Activated CD8-positive, alpha-beta memory T cell treated with anti-CD3 and anti-CD28 coated beads, Interleukin-2, amount 10 ng/mL, durations not matched to agents 7 days and 5 days (primary cell): ENCODE measurements around the gene SHROOM3. TPM values are rescaled to one million over a fixed set of nuclear protein-coding genes. Genes with fewer than 3 reads are reported as not detected.

Experiments
- ATAC-seq: fragments of 150-1000 bp; cut with Tn5 transposase; one replicate; pipeline ENCODE4 v1.10.0; 2021; ENCODE audit warnings: moderate library complexity
- CTCF ChIA-PET: fragments of 350-600 bp; sonication (Branson Sonifier 250); formaldehyde crosslinking; loops from one replicate; lab custom pipeline; 2021; ENCODE audit warnings: antibody characterized with exemption; lab: Charles Lee
- DNase-seq: peaks from one replicate; pipeline ENCODE4 v3.0.0-alpha.2; 2020
- H3K27ac Mint-ChIP-seq: one replicate; pipeline ENCODE4 v1.8.0; 2021; ENCODE audit warnings: mild to moderate bottlenecking, mixed read lengths
- H3K27me3 Mint-ChIP-seq: one replicate; pipeline ENCODE4 v1.8.0; 2021; ENCODE audit warnings: mixed read lengths
- H3K36me3 Mint-ChIP-seq: one replicate; pipeline ENCODE4 v1.8.0; 2021; ENCODE audit warnings: mild to moderate bottlenecking, mixed read lengths
- H3K4me1 Mint-ChIP-seq: one replicate; pipeline ENCODE4 v1.8.0; 2021; ENCODE audit warnings: mixed read lengths
- H3K4me3 Mint-ChIP-seq: one replicate; pipeline ENCODE4 v1.8.0; 2021; ENCODE audit warnings: mild to moderate bottlenecking, moderate library complexity, mixed read lengths
- H3K9me3 Mint-ChIP-seq: one replicate; pipeline ENCODE4 v1.8.0; 2022; ENCODE audit warnings: low read depth, mixed read lengths
- total RNA-seq, 2 experiments: library from RNA; stranded (reverse); gene quantifications; one replicate each; pipeline ENCODE4 v1.2.3, GENCODE V29; 2021

Gene SHROOM3
- total RNA-seq, 2 experiments from 2014 or later: 0.09 TPM; not detected in 1

DNA sequence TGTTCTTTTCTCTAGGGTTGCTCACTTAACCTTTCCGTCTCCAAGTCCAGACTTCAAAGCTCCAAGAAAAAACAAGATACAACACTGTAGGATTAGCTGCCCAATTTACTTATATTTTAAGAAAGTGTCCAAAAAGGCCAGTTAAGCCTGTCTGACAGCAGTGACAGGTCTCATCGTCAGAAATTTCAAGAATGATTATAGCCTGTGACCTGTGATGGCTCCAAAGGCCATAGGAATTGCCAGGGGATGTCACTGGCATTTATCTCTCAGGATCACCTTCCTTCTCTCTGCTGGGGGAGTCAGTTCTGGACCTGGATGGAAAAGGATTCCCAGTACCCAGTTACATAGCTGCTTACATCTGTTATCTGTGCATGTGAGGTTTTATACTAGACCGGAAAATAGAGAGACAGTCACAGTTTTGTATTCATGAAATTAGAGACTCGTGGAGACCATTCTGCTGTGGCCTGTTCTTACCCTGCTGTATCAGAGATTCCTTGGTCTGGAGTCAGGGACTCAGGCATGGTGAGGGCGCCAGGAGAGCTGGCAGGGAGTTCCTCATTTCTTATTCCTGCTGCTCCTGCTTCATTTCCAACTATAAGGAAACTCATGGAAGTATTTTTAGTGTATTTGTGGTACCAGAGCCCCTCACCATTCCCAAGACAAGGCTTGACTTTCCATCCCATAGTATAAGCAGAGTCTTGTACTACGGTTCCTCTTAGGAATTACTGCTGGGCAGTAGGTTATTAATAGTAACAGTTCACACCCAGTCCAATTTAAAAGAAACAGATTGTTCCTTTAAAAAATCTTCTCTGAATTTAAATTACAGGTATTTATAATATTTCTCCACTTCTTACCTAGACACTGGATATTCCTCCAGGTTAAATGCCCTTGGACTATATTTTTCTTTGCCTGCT, 220.8 kb downstream of the SHROOM3 start:
- no peak overlapping the region for H3K4me3 Mint-ChIP-seq
- DNase-seq (no peak), ATAC-seq (no peak)
- H3K36me3 Mint-ChIP-seq: no peaks in the 10 kb centered on the region
- no peak overlapping the region for H3K27ac Mint-ChIP-seq
- no peaks in the 10 kb centered on the region for H3K9me3 Mint-ChIP-seq
- CTCF ChIA-PET: no interaction called here
- peaks cover 6% of the 10 kb centered on the region for H3K27me3 Mint-ChIP-seq
- H3K4me1 Mint-ChIP-seq: peaks cover 1% of the 10 kb centered on the region

GRCh38 chr4:76657443-76657842, 222.4 kb downstream of the SHROOM3 start:
- peaks cover 1% of the 10 kb centered on the region for H3K4me1 Mint-ChIP-seq
- H3K4me3 Mint-ChIP-seq: no peak overlapping the region
- DNase-seq: no peak
- ATAC-seq: no peak
- no peak overlapping the region for H3K27ac Mint-ChIP-seq
- H3K27me3 Mint-ChIP-seq: peaks cover 12% of the 10 kb centered on the region
- CTCF ChIA-PET: no interaction called here
- no peaks in the 10 kb centered on the region for H3K36me3 Mint-ChIP-seq
- H3K9me3 Mint-ChIP-seq: no peaks in the 10 kb centered on the region

DNA sequence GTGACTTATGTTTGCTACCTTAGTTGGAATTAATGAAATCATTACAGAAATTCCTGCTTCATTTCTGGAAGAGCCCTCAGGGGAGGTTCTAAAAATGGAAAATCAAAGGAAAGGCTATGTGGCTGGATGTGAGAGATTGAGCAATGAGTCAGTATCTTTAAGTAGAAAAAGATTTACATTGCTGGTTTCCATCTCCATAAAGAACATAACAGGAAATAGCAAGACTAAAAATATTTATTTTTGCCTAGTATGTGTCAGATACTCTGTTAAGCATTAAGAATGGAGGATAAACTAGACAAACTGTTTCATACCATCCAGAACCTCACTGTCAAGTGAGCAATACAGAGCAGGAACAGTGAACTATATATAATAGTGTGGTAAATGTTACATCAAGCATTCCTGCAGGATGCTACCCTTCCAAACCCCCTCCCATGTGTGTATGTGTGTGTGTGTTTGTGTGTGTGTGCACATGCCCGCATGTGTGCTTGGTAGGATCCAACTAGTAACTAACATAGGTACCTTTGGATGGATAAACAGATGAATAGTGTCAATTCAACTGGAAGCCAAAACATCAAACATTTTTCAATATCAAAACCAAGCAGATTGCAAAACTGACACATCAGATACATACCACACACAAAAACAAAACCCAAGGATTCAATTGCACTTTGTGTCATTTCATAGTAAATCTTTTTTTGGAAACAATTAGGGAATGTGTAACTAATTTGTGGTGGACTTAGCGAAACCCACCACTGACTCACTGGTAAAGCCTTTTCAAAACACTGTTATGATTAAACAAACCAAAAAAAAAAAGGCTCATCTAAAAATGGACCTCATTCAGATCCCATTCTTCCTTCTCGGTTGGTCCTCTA, 223.4 kb downstream of the SHROOM3 start:
- peaks cover 1% of the 10 kb centered on the region for H3K4me1 Mint-ChIP-seq
- peaks cover 14% of the 10 kb centered on the region for H3K27me3 Mint-ChIP-seq
- ATAC-seq: no peak
- no peaks in the 10 kb centered on the region for H3K36me3 Mint-ChIP-seq
- no peaks in the 10 kb centered on the region for H3K9me3 Mint-ChIP-seq
- DNase-seq: no peak
- no peak overlapping the region for H3K27ac Mint-ChIP-seq
- CTCF ChIA-PET: no interaction called here
- no peak overlapping the region for H3K4me3 Mint-ChIP-seq

DNA sequence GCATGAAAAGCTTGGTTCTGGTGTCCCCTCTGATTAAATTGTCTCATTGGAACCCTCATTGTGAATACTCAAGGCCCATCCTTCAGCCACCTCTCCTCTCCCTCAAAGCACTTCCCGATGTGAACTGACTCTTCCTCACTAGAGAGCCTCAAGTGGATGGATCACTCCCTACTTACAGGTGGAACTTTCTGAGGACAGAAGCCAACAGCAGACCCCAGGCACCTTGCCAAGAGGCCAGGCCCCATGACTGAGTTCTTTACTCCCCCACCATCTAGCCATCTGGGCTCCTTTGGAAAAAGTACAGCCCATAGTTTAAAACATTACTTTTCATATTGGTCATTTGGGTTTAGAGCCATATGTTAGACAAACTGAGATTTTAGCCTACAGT, 224.1 kb downstream of the SHROOM3 start:
- DNase-seq (no peak), ATAC-seq (no peak)
- Mint-ChIP-seq H3K36me3 (no peaks in the 10 kb centered on the region), H3K4me3 (no peak overlapping the region), H3K9me3 (no peaks in the 10 kb centered on the region), H3K27me3 (peaks cover 14% of the 10 kb centered on the region), H3K27ac (no peak overlapping the region), H3K4me1 (peaks cover 1% of the 10 kb centered on the region)
- CTCF ChIA-PET: no interaction called here

DNA sequence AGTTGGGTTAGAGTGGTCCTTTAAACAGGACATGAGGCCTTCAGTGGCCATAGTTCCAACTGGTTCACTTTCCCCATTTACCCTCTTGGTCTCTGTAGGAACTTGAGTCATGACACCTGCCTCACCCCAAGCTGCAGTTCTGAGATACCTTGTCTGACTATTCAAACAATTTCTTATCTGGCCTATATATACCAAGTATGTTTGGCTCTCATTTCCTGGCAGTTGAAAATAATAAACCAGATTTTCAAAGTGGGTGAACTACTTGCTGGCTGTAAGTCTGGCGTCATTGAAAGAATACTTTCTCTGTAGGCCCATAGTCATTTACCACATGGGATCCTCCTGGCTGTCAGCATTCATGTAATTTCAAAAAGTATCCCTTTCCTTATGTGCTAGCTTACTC, 228.8 kb downstream of the SHROOM3 start:
- ATAC-seq (no peak), DNase-seq (no peak)
- Mint-ChIP-seq H3K27ac (no peak overlapping the region), H3K27me3 (peaks cover 11% of the 10 kb centered on the region), H3K9me3 (no peaks in the 10 kb centered on the region), H3K4me3 (no peak overlapping the region), H3K36me3 (no peaks in the 10 kb centered on the region), H3K4me1 (peaks cover 8% of the 10 kb centered on the region)
- CTCF ChIA-PET: no interaction called here

DNA sequence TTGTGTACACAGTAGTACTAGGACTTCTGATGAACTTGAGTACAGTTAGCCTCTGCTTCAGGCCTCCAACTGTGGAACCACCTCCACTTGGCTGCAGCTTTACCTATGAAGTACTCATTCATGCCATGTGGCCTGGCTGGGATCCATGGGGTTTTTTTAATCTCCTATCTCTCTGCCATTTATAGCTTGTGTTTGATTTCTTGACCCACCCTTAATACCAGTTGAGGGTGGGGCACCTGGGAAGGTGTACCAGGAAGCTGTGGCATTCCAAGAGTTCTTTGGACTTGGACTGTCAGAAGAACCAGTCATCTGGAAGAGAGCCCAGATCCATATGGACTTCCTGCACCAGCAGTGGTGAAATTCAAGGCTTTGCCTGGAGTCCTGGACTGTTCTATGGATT, 230.1 kb downstream of the SHROOM3 start:
- Mint-ChIP-seq H3K36me3 (no peaks in the 10 kb centered on the region), H3K27ac (no peak overlapping the region), H3K4me1 (peaks cover 7% of the 10 kb centered on the region), H3K4me3 (no peak overlapping the region), H3K27me3 (peaks cover 12% of the 10 kb centered on the region), H3K9me3 (no peaks in the 10 kb centered on the region)
- ATAC-seq: no peak
- CTCF ChIA-PET: no interaction called here
- DNase-seq: no peak

GRCh38 chr4:76665721-76666120, 230.7 kb downstream of the SHROOM3 start:
- Mint-ChIP-seq H3K4me3 (no peak overlapping the region), H3K4me1 (peaks cover 7% of the 10 kb centered on the region), H3K9me3 (no peaks in the 10 kb centered on the region), H3K27ac (no peak overlapping the region), H3K27me3 (peaks cover 12% of the 10 kb centered on the region), H3K36me3 (no peaks in the 10 kb centered on the region)
- ATAC-seq (no peak), DNase-seq (no peak)
- CTCF ChIA-PET: no interaction called here

DNA sequence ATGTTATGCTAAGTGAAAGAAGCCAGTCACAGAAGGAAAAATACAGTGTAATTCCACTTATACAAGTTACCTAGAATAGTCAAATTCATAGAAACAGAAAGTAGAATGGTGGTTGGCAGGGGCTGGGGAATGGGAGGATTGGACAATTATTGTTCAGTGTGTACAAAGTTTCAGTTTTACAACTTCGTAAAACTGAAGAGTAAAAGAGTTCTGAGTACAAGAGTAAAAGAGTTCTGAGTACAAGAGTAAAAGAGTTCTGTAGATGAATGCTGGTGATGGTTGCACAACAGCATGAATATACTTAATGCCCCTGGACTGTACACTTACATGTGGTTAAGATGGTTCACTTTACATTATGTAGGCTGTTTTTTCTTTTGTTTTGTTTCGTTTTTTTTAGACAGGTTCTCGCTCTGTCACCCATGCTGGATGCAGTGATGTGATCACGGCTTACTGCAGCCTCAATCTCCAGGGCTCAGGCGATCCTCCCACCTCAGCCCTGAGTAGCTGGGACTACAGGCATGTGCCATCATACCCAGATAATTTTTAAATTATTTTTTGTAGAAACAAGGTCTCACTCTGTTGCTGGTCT, 232.0 kb downstream of the SHROOM3 start:
- no peak for ATAC-seq
- H3K4me3 Mint-ChIP-seq: no peak overlapping the region
- CTCF ChIA-PET: no interaction called here

DNA sequence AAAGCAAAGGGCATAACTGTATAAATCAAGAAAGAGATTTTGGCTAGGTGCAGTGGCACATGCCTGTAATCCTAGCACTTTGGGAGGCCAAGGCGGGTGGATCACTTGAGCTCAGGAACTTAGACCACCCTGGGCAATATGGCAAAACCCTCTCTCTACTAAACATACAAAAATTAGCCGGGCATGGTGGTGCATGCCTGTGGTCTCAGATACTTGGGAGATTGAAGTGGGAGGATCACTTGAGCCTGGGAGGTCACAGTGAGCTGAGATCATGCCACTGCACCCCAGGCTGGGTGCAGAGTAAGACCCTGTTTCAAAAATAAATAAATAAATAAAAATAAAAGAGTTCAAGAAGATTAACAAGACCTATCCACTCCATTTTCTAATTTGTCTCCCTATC, 235.6 kb downstream of the SHROOM3 start:
- no peaks in the 10 kb centered on the region for H3K36me3 Mint-ChIP-seq
- CTCF ChIA-PET: no interaction called here
- ATAC-seq (no peak), DNase-seq (no peak)
- peaks cover 7% of the 10 kb centered on the region for H3K4me1 Mint-ChIP-seq
- H3K4me3 Mint-ChIP-seq: no peak overlapping the region
- no peak overlapping the region for H3K27ac Mint-ChIP-seq
- H3K27me3 Mint-ChIP-seq: peaks cover 17% of the 10 kb centered on the region
- H3K9me3 Mint-ChIP-seq: no peaks in the 10 kb centered on the region

More for the DNA sequence above, 232.0 kb downstream of the SHROOM3 start:
- no peak overlapping the region for H3K27ac Mint-ChIP-seq
- no peak for DNase-seq
- no peaks in the 10 kb centered on the region for H3K9me3 Mint-ChIP-seq
- H3K27me3 Mint-ChIP-seq: peaks cover 14% of the 10 kb centered on the region
- H3K36me3 Mint-ChIP-seq: no peaks in the 10 kb centered on the region
- H3K4me1 Mint-ChIP-seq: peaks cover 7% of the 10 kb centered on the region

DNA sequence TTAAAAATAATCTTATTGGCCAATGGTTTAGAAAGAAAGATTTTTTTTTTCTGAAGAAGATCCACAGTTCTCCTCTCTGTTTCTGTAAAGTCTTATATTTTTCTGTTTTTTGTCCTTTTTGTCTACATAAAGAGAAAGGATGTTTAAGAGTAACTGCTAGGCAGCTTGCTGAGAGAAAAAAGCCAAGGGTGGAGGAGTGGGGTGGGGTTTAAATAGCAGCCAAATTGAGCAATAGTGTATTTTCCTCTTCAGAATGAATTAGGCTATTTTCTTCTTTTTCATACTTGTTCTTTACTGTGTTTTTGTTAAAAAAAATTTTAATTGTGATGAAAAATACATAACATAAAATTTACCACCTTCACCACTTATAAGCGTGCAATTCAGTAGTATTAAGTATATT, 238.3 kb downstream of the SHROOM3 start:
- H3K27me3 Mint-ChIP-seq: peaks cover 23% of the 10 kb centered on the region
- no peaks in the 10 kb centered on the region for H3K36me3 Mint-ChIP-seq
- H3K27ac Mint-ChIP-seq: no peak overlapping the region
- DNase-seq (no peak), ATAC-seq (no peak)
- H3K4me3 Mint-ChIP-seq: no peak overlapping the region
- H3K4me1 Mint-ChIP-seq: no peaks in the 10 kb centered on the region
- H3K9me3 Mint-ChIP-seq: no peaks in the 10 kb centered on the region
- CTCF ChIA-PET: no interaction called here

- peaks cover 28% of the 10 kb centered on the region for H3K27me3 Mint-ChIP-seq
- CTCF ChIA-PET: no interaction called here
- DNase-seq (no peak), ATAC-seq (no peak)
- H3K4me1 Mint-ChIP-seq: no peaks in the 10 kb centered on the region
- no peaks in the 10 kb centered on the region for H3K36me3 Mint-ChIP-seq
- H3K9me3 Mint-ChIP-seq: no peaks in the 10 kb centered on the region
- H3K27ac Mint-ChIP-seq: no peak overlapping the region
- H3K4me3 Mint-ChIP-seq: no peak overlapping the region
These were observed 240.0 kb downstream of the SHROOM3 start for GRCh38 chr4:76674983-76675382.

- Mint-ChIP-seq H3K4me3 (no peak overlapping the region), H3K27ac (no peak overlapping the region), H3K4me1 (no peaks in the 10 kb centered on the region), H3K27me3 (peaks cover 35% of the 10 kb centered on the region), H3K9me3 (no peaks in the 10 kb centered on the region), H3K36me3 (no peaks in the 10 kb centered on the region)
- DNase-seq: no peak
- no peak for ATAC-seq
- CTCF ChIA-PET: no interaction called here
These were observed 242.7 kb downstream of the SHROOM3 start for GRCh38 chr4:76677571-76678326.

GRCh38 chr4:76679691-76680090, 244.7 kb downstream of the SHROOM3 start:
- DNase-seq (no peak), ATAC-seq (no peak)
- no peaks in the 10 kb centered on the region for H3K9me3 Mint-ChIP-seq
- no peaks in the 10 kb centered on the region for H3K36me3 Mint-ChIP-seq
- no peak overlapping the region for H3K27ac Mint-ChIP-seq
- H3K4me1 Mint-ChIP-seq: no peaks in the 10 kb centered on the region
- H3K27me3 Mint-ChIP-seq: peaks cover 45% of the 10 kb centered on the region
- CTCF ChIA-PET: no interaction called here
- no peak overlapping the region for H3K4me3 Mint-ChIP-seq
